BE2C (cell line): ENCODE measurements around the gene LAMC1.

ENCODE experiments used
- DNase-seq: peaks from one replicate; pipeline ENCODE4 v3.0.0-alpha.2; 2020
- H3K27me3 ChIP-seq: fragments of 250-450 bp; sonication (Bioruptor Pico); 2 replicates; pipeline ENCODE4 v1.5.1; 2020; ENCODE audit warnings: mild to moderate bottlenecking
- H3K36me3 ChIP-seq: fragments of 250-450 bp; sonication (Bioruptor Pico); 2 replicates; pipeline ENCODE4 v1.5.1; 2020; ENCODE audit warnings: mild to moderate bottlenecking
- H3K4me1 ChIP-seq: fragments of 250-450 bp; sonication (Bioruptor Pico); 2 replicates; pipeline ENCODE4 v1.5.1; 2020
- H3K4me3 ChIP-seq: 2 replicates; pipeline ENCODE4 v1.5.1; 2011; ENCODE audit warnings: low read depth, low read length
- H3K9me3 ChIP-seq: fragments of 250-450 bp; sonication (Bioruptor Pico); 2 replicates; pipeline ENCODE4 v1.5.1; 2020
- TF ChIP-seq, protein P1 (sequence below): IDR thresholded peaks from 2 replicates; pipeline ENCODE4 v1.5.1; 2012; ENCODE audit warnings: mild to moderate bottlenecking, low read depth, low read length

LAMC1 gene

DNA sequence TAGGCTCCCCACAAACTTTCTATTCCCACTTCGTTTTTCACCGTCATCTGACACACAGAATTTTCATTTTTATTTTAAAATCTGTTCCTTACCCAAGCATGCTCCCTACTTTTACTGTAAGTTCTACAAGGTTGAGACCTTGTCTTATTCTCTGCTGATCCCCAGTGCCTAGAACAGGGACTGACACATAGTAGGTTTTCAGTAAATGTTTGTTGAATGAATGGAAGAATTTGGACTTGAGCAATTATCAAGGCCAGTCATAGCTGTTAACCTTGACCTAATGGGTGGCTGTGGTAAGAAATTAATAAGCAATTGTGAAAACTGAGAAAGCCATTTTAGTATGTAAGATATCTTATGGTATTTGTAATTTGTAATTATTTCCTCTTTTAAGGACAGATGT, 71.1 kb downstream of the LAMC1 start:
- Histone ChIP-seq H3K4me3 (no peak overlapping the region), H3K27me3 (no peaks in the 10 kb centered on the region), H3K4me1 (peaks cover 5% of the 10 kb centered on the region), H3K9me3 (no peaks in the 10 kb centered on the region), H3K36me3 (no peaks in the 10 kb centered on the region)
- DNase-seq, result no peak
- TF ChIP-seq, protein P1, sequence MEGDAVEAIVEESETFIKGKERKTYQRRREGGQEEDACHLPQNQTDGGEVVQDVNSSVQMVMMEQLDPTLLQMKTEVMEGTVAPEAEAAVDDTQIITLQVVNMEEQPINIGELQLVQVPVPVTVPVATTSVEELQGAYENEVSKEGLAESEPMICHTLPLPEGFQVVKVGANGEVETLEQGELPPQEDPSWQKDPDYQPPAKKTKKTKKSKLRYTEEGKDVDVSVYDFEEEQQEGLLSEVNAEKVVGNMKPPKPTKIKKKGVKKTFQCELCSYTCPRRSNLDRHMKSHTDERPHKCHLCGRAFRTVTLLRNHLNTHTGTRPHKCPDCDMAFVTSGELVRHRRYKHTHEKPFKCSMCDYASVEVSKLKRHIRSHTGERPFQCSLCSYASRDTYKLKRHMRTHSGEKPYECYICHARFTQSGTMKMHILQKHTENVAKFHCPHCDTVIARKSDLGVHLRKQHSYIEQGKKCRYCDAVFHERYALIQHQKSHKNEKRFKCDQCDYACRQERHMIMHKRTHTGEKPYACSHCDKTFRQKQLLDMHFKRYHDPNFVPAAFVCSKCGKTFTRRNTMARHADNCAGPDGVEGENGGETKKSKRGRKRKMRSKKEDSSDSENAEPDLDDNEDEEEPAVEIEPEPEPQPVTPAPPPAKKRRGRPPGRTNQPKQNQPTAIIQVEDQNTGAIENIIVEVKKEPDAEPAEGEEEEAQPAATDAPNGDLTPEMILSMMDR, result no peak

DNA sequence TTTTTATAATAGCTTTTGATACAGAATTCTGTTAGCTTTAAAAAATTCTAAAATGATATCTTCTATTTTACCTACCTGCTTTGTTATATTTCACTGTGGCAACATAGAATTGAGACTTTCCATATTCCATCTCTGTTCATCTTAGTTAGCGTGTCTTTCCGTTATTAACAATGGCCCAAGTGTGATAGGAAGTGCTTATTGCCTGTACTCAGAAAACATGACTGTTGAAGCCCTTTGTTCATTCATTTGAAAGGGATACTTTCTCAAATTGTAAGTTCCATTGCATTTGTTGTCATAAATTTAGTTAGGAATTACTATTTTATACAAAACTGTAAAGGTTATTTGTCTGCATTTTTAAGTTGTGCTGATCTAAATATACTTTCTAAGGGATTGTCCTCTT, 73.1 kb downstream of the LAMC1 start:
- Histone ChIP-seq H3K27me3 (no peaks in the 10 kb centered on the region), H3K36me3 (no peaks in the 10 kb centered on the region), H3K4me3 (no peak overlapping the region), H3K4me1 (no peaks in the 10 kb centered on the region), H3K9me3 (no peaks in the 10 kb centered on the region)
- TF ChIP-seq, protein P1, result no peak
- DNase-seq, result no peak

GRCh38 chr1:183096894-183097293, 73.7 kb downstream of the LAMC1 start:
- TF ChIP-seq, protein P1, result no peak
- H3K4me1 ChIP-seq, result no peaks in the 10 kb centered on the region
- no peak overlapping the region for H3K4me3 ChIP-seq
- no peaks in the 10 kb centered on the region for H3K27me3 ChIP-seq
- DNase-seq, result no peak
- no peaks in the 10 kb centered on the region for H3K9me3 ChIP-seq
- H3K36me3 ChIP-seq, result no peaks in the 10 kb centered on the region

DNA sequence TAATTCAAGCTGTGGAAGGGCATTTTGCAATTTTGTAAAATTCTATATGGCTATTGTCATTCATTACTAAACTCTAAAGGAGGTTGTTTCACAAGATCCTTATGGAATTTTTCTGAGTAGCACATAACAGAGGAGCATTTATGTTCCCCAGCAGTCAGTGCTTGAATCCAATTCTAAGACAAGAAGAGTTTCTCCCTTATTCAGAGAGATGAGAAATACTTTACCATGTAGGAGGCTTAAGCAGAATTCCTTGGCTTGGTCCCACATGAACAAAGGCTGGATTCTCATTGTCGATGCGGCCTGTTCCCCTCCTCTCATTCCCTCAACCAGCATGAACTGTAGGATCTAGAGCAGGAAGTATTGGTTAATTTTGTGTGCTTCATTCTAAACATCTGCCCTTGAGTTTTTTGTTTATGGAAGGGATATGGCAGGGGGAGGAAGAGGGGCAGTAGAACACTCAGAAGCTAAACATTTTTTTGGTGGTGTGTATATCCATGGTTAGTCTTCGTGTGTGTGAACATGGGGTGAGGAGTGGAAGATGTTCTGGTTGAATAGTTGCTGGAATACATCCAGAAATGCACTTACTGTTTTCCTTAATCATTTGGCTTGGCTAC, 74.3 kb downstream of the LAMC1 start:
- no peaks in the 10 kb centered on the region for H3K27me3 ChIP-seq
- H3K4me3 ChIP-seq, result no peak overlapping the region
- no peak for DNase-seq
- no peaks in the 10 kb centered on the region for H3K4me1 ChIP-seq
- H3K9me3 ChIP-seq, result no peaks in the 10 kb centered on the region
- TF ChIP-seq, protein P1, result no peak
- H3K36me3 ChIP-seq, result no peaks in the 10 kb centered on the region

DNA sequence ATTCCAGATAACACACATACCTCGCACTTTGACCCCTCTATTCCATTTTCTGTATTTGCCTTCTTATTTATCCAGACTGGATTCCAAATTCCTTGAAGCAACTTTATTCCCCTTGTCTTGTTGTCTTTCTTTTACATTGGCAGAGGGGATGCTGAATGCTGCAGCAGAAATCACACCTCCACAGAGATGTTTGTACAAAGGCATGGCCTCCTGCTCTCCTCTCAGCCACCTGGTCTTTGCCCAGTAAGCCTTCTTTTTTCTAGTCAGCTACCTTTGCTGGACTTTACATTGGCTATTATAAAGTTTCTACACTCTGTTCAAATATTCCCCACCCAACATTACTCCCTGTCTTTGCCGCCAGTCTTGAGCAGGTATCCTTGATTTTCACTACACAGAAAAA, 75.1 kb downstream of the LAMC1 start:
- Histone ChIP-seq H3K9me3 (no peaks in the 10 kb centered on the region), H3K4me1 (no peaks in the 10 kb centered on the region), H3K36me3 (peaks cover 2% of the 10 kb centered on the region), H3K4me3 (no peak overlapping the region), H3K27me3 (no peaks in the 10 kb centered on the region)
- TF ChIP-seq, protein P1, result no peak
- no peak for DNase-seq

- H3K27me3 ChIP-seq, result no peaks in the 10 kb centered on the region
- no peak for DNase-seq
- peaks cover 8% of the 10 kb centered on the region for H3K36me3 ChIP-seq
- no peaks in the 10 kb centered on the region for H3K9me3 ChIP-seq
- no peak overlapping the region for H3K4me3 ChIP-seq
- no peaks in the 10 kb centered on the region for H3K4me1 ChIP-seq
- TF ChIP-seq, protein P1, result no peak
These were observed 77.2 kb downstream of the LAMC1 start for GRCh38 chr1:183100361-183100974.
